ENCODE results near the gene CASP12. TPM values are rescaled to one million over a fixed set of nuclear protein-coding genes. Genes with fewer than 3 reads are reported as not detected.

The CASP12 gene
- polyA plus RNA-seq, 1 donor (not counting 4 experiments of a cell fraction or from before 2014, with no cell fraction given) = not detected

DNA sequence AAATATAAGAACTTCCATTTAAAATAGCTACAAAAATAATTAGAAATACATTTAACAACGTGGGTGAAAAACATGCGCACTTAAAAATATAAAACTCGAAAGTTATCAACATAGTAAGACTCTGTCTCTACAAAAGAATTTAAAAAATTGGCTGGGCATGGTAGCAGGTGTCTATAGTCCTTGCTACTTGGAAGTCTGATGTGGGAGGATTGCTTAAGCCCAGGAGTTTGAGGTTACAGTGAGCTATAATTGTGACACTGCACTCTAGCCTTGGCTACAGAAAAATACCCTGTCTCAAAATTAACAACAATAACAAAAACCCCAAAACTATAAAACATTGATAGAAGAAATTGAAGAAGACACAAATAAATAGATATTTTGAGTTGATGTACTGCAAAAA, 13.8 kb upstream of the CASP12 start:
- no peaks in the 10 kb centered on the region for H3K27me3 ChIP-seq (ENCODE audit: control insufficient read depth, extremely low read depth, insufficient read depth, low read length)
- H2AFZ ChIP-seq (ENCODE audit: control insufficient read depth, low read length) = no peak overlapping the region
- H3K4me1 ChIP-seq (ENCODE audit: control insufficient read depth, extremely low read depth, insufficient read depth, low read length) = no peaks in the 10 kb centered on the region
- no peaks in the 10 kb centered on the region for H3K9me3 ChIP-seq (ENCODE audit: control insufficient read depth, low read depth, low read length)
- dilution Hi-C loops (cut with MboI; ENCODE audit: extremely low pct_ligation_motif_present, low sequenced_read_pairs) = no loop called here
- H3K79me2 ChIP-seq (ENCODE audit: control insufficient read depth, insufficient read depth, low read length) = no peaks in the 10 kb centered on the region
- no peaks in the 10 kb centered on the region for H4K20me1 ChIP-seq (ENCODE audit: control insufficient read depth, extremely low read depth, insufficient read depth, low read length)
- H3K4me3 ChIP-seq (ENCODE audit: control insufficient read depth in 2 of 3, extremely low read depth in 1 of 3, insufficient read depth in 2 of 3, low read depth in 1 of 3, low read length in 3 of 3) = no peak overlapping the region
- no peak overlapping the region for H3K9ac ChIP-seq (ENCODE audit: control insufficient read depth, extremely low read depth, insufficient read depth, low read length)
- no peak overlapping the region for H3K4me2 ChIP-seq (ENCODE audit: control insufficient read depth, extremely low read depth, insufficient read depth, low read depth, low read length)
- no peak for DNase-seq (ENCODE audit: low read depth, low spot score)
- no peak overlapping the region for H3K27ac ChIP-seq (ENCODE audit: control insufficient read depth, insufficient read depth, low read length)
- no peak for FAIRE-seq
- TF ChIP-seq CTCF (optimal IDR thresholded peaks at IDR 0.05 in 1 of 3, IDR thresholded peaks at IDR 0.05 in 1 of 3, conservative IDR thresholded peaks at IDR 0.05 in 1 of 3; ENCODE audit: extremely low read depth in 1 of 3, insufficient read depth in 2 of 3, low read length in 3 of 3) (no peak), EZH2 (IDR thresholded peaks at IDR 0.05; ENCODE audit: low read length) (no peak)
- H3K36me3 ChIP-seq (ENCODE audit: control insufficient read depth in 2 of 2, extremely low read depth in 1 of 2, insufficient read depth in 2 of 2, low read length in 2 of 2) = no peaks in the 10 kb centered on the region
- H3K9me1 ChIP-seq (ENCODE audit: control insufficient read depth, extremely low read depth, insufficient read depth, low read length) = no peaks in the 10 kb centered on the region

DNA sequence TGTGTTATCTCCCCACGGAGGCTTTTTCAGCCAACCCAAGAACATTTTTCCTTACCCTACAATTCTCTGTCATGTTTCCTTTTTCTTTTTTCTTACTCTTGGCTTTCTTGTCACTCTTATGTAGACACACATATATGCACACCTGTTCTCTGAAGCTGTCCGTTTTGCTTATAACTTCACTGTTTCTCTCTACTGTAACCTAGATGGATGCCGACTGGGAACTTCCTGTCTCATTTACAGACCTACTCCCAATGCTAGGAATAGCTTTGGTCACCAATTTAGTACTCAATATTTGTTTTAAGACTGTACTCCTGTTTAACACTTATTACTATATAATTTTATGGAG, 9.9 kb upstream of the CASP12 start:
- no peaks in the 10 kb centered on the region for H3K36me3 ChIP-seq (ENCODE audit: control insufficient read depth in 2 of 2, extremely low read depth in 1 of 2, insufficient read depth in 2 of 2, low read length in 2 of 2)
- TF ChIP-seq EZH2 (IDR thresholded peaks at IDR 0.05; ENCODE audit: low read length) = no peak
- TF ChIP-seq CTCF (optimal IDR thresholded peaks at IDR 0.05 in 1 of 3, IDR thresholded peaks at IDR 0.05 in 1 of 3, conservative IDR thresholded peaks at IDR 0.05 in 1 of 3; ENCODE audit: extremely low read depth in 1 of 3, insufficient read depth in 2 of 3, low read length in 3 of 3) = no peak
- dilution Hi-C loops (cut with MboI; ENCODE audit: extremely low pct_ligation_motif_present, low sequenced_read_pairs) = no loop called here
- H3K4me1 ChIP-seq (ENCODE audit: control insufficient read depth, extremely low read depth, insufficient read depth, low read length) = no peaks in the 10 kb centered on the region
- H4K20me1 ChIP-seq (ENCODE audit: control insufficient read depth, extremely low read depth, insufficient read depth, low read length) = no peaks in the 10 kb centered on the region
- no peak overlapping the region for H2AFZ ChIP-seq (ENCODE audit: control insufficient read depth, low read length)
- H3K4me2 ChIP-seq (ENCODE audit: control insufficient read depth, extremely low read depth, insufficient read depth, low read depth, low read length) = no peak overlapping the region
- no peaks in the 10 kb centered on the region for H3K9me1 ChIP-seq (ENCODE audit: control insufficient read depth, extremely low read depth, insufficient read depth, low read length)
- DNase-seq (ENCODE audit: low read depth, low spot score) (no peak), FAIRE-seq (no peak)
- no peaks in the 10 kb centered on the region for H3K79me2 ChIP-seq (ENCODE audit: control insufficient read depth, insufficient read depth, low read length)
- no peaks in the 10 kb centered on the region for H3K9me3 ChIP-seq (ENCODE audit: control insufficient read depth, low read depth, low read length)
- H3K4me3 ChIP-seq (ENCODE audit: control insufficient read depth in 2 of 3, extremely low read depth in 1 of 3, insufficient read depth in 2 of 3, low read depth in 1 of 3, low read length in 3 of 3) = no peak overlapping the region
- no peak overlapping the region for H3K27ac ChIP-seq (ENCODE audit: control insufficient read depth, insufficient read depth, low read length)
- H3K9ac ChIP-seq (ENCODE audit: control insufficient read depth, extremely low read depth, insufficient read depth, low read length) = no peak overlapping the region
- H3K27me3 ChIP-seq (ENCODE audit: control insufficient read depth, extremely low read depth, insufficient read depth, low read length) = no peaks in the 10 kb centered on the region

Measured in keratinocyte (primary cell).